HEK293 (cell line): Measurements from ENCODE around the gene ASB16.

ENCODE experiments used
- CTCF ChIA-PET: fragments of 350-600 bp; formaldehyde crosslinking; extraction: SDS; loops from one replicate; lab custom pipeline; 2021; ENCODE audit warnings: antibody characterized with exemption; lab: Yijun Ruan, JAX
- POLR2A ChIA-PET: fragments of 300-600 bp; formaldehyde crosslinking; extraction: SDS; loops from one replicate; lab custom pipeline; 2020; ENCODE audit warnings: antibody characterized with exemption, inconsistent platforms; lab: Yijun Ruan, JAX
- H3K27ac ChIP-seq: fragments of 200-500 bp; sonication (Bioruptor generic); 2 replicates; pipeline ENCODE4 v1.5.1; 2014; ENCODE audit warnings: low read depth, low read length, control low read depth, inconsistent platforms; ENCODE audit errors: extremely low read depth
- H3K36me3 ChIP-seq, 2 experiments: fragments of 200-500 bp in 1 of 2; sonication (Bioruptor generic) in 1 of 2; 1 replicate in 1 of 2; 2 replicates in 1 of 2; pipeline ENCODE4 v1.5.1; 2014 to 2017; ENCODE audit warnings: inconsistent platforms in 2 of 2, low read length in 2 of 2; ENCODE audit not compliant: control insufficient read depth in 2 of 2, insufficient read depth in 1 of 2
- H3K4me1 ChIP-seq: fragments of 200-500 bp; sonication (Bioruptor generic); 2 replicates; pipeline ENCODE4 v1.5.1; 2014; ENCODE audit warnings: mild to moderate bottlenecking, low read length, inconsistent platforms; ENCODE audit not compliant: control insufficient read depth, insufficient read depth
- H3K4me3 ChIP-seq: 2 replicates; pipeline ENCODE4 v1.5.1; 2011; ENCODE audit warnings: low read depth, mild to moderate bottlenecking, control low read depth, low read length, moderate library complexity
- H3K9me3 ChIP-seq: fragments of 200-500 bp; sonication (Bioruptor generic); 2 replicates; pipeline ENCODE4 v1.5.1; 2014; ENCODE audit warnings: low read depth, low read length, inconsistent platforms; ENCODE audit not compliant: control insufficient read depth, insufficient read depth
- BCL11B ChIP-seq: fragments of 450-650 bp; formaldehyde crosslinking; IDR thresholded peaks from 2 replicates; pipeline ENCODE4 v1.5.1; 2016; ENCODE audit warnings: low read depth, missing biosample characterization, missing genetic modification characterization
- KLF1 ChIP-seq: fragments of 450-650 bp; formaldehyde crosslinking; IDR thresholded peaks from 2 replicates; pipeline ENCODE4 v1.5.1; 2016; ENCODE audit warnings: missing biosample characterization, missing genetic modification characterization
- KLF16 ChIP-seq: fragments of 450-650 bp; formaldehyde crosslinking; IDR thresholded peaks from 2 replicates; pipeline ENCODE4 v1.5.1; 2017; ENCODE audit warnings: missing biosample characterization, missing genetic modification characterization
- MZF1 ChIP-seq: fragments of 450-650 bp; formaldehyde crosslinking; IDR thresholded peaks from 2 replicates; pipeline ENCODE4 v1.5.1; 2017; ENCODE audit warnings: missing biosample characterization, missing genetic modification characterization, borderline replicate concordance
- PRDM1 ChIP-seq: fragments of 450-650 bp; formaldehyde crosslinking; IDR thresholded peaks from 2 replicates; pipeline ENCODE4; 2016; ENCODE audit warnings: missing biosample characterization, missing genetic modification characterization
- SP3 ChIP-seq: fragments of 450-650 bp; formaldehyde crosslinking; IDR thresholded peaks from 2 replicates; pipeline ENCODE4 v1.5.1; 2016; ENCODE audit warnings: missing biosample characterization, missing genetic modification characterization
- WT1 ChIP-seq: fragments of 450-650 bp; formaldehyde crosslinking; IDR thresholded peaks from 2 replicates; pipeline ENCODE4 v1.5.1; 2016; ENCODE audit warnings: missing biosample characterization, missing genetic modification characterization
- ZBTB1 ChIP-seq: fragments of 450-650 bp; formaldehyde crosslinking; IDR thresholded peaks from 2 replicates; pipeline ENCODE4 v1.5.1; 2016; ENCODE audit warnings: missing biosample characterization, missing genetic modification characterization
- ZBTB20 ChIP-seq: fragments of 450-650 bp; formaldehyde crosslinking; IDR thresholded peaks from 2 replicates; pipeline ENCODE4 v1.5.1; 2016; ENCODE audit warnings: missing biosample characterization, missing genetic modification characterization
- ZBTB8A ChIP-seq: fragments of 450-650 bp; formaldehyde crosslinking; IDR thresholded peaks from 2 replicates; pipeline ENCODE4 v1.5.1; 2016; ENCODE audit warnings: missing biosample characterization, missing genetic modification characterization
- ZNF169 ChIP-seq: fragments of 450-650 bp; formaldehyde crosslinking; IDR thresholded peaks from 2 replicates; pipeline ENCODE4 v1.5.1; 2016; ENCODE audit warnings: missing biosample characterization, missing genetic modification characterization
- ZNF221 ChIP-seq: fragments of 450-650 bp; formaldehyde crosslinking; IDR thresholded peaks from 2 replicates; pipeline ENCODE4 v1.5.1; 2017; ENCODE audit warnings: missing biosample characterization, missing genetic modification characterization, borderline replicate concordance
- ZNF239 ChIP-seq: fragments of 450-650 bp; formaldehyde crosslinking; IDR thresholded peaks from 2 replicates; pipeline ENCODE4 v1.5.1; 2016; ENCODE audit warnings: missing biosample characterization, missing genetic modification characterization
- ZNF248 ChIP-seq: fragments of 450-650 bp; formaldehyde crosslinking; IDR thresholded peaks from 2 replicates; pipeline ENCODE4 v1.5.1; 2017; ENCODE audit warnings: missing biosample characterization, missing genetic modification characterization
- ZNF274 ChIP-seq, 2 experiments: fragments of 200-500 bp in 1 of 2; fragments of 450-650 bp in 1 of 2; sonication (Bioruptor generic) in 1 of 2; formaldehyde crosslinking in 1 of 2; IDR thresholded peaks; 2 replicates each; pipeline versions ENCODE4 v1.5.1 to v1.6.1; 2014 to 2016; ENCODE audit warnings: borderline replicate concordance in 1 of 2, inconsistent platforms in 1 of 2, low read length in 1 of 2, missing biosample characterization in 1 of 2, missing genetic modification characterization in 1 of 2
- ZNF341 ChIP-seq: fragments of 450-650 bp; formaldehyde crosslinking; IDR thresholded peaks from 2 replicates; pipeline ENCODE4; 2016; ENCODE audit warnings: low read depth, missing biosample characterization, missing genetic modification characterization
- ZNF394 ChIP-seq: fragments of 450-650 bp; formaldehyde crosslinking; IDR thresholded peaks from 2 replicates; pipeline ENCODE4 v1.5.1; 2016; ENCODE audit warnings: missing biosample characterization, missing genetic modification characterization, mild to moderate bottlenecking, moderate library complexity, borderline replicate concordance
- ZNF544 ChIP-seq: fragments of 450-650 bp; formaldehyde crosslinking; IDR thresholded peaks from 2 replicates; pipeline ENCODE4 v1.5.0; 2017; ENCODE audit warnings: missing biosample characterization, missing genetic modification characterization
- ZNF558 ChIP-seq: fragments of 450-650 bp; formaldehyde crosslinking; IDR thresholded peaks from 2 replicates; pipeline ENCODE4 v1.5.1; 2016; ENCODE audit warnings: missing biosample characterization, missing genetic modification characterization
- ZNF596 ChIP-seq: fragments of 450-650 bp; IDR thresholded peaks from 2 replicates; pipeline ENCODE4 v1.5.0; 2018; ENCODE audit warnings: missing biosample characterization, mild to moderate bottlenecking, missing genetic modification characterization, moderate library complexity
- ZNF629 ChIP-seq: fragments of 450-650 bp; formaldehyde crosslinking; IDR thresholded peaks from 2 replicates; pipeline ENCODE4 v1.5.1; 2017; ENCODE audit warnings: missing biosample characterization, missing genetic modification characterization
- ZNF654 ChIP-seq: fragments of 450-650 bp; formaldehyde crosslinking; IDR thresholded peaks from 2 replicates; pipeline ENCODE4 v1.5.1; 2016; ENCODE audit warnings: low read depth, missing biosample characterization, missing genetic modification characterization
- ZNF785 ChIP-seq: fragments of 450-650 bp; formaldehyde crosslinking; IDR thresholded peaks from 2 replicates; pipeline ENCODE4 v1.5.1; 2016; ENCODE audit warnings: missing biosample characterization, missing genetic modification characterization
- ZNF837 ChIP-seq: fragments of 450-650 bp; formaldehyde crosslinking; IDR thresholded peaks from 2 replicates; pipeline ENCODE4 v1.5.1; 2016; ENCODE audit warnings: missing biosample characterization, missing genetic modification characterization
- TF ChIP-seq, protein P1 (sequence below): fragments of 450-650 bp; formaldehyde crosslinking; IDR thresholded peaks from 2 replicates; pipeline ENCODE4 v1.5.1; 2016; ENCODE audit warnings: missing biosample characterization, missing genetic modification characterization
- TF ChIP-seq, protein P2 (sequence below): fragments of 450-650 bp; formaldehyde crosslinking; IDR thresholded peaks from 2 replicates; pipeline ENCODE4 v1.5.1; 2016; ENCODE audit warnings: missing biosample characterization, missing genetic modification characterization
- TF ChIP-seq, protein P3 (sequence below): fragments of 450-650 bp; formaldehyde crosslinking; IDR thresholded peaks from 2 replicates; pipeline ENCODE4 v1.5.1; 2017; ENCODE audit warnings: missing biosample characterization, missing genetic modification characterization
- TF ChIP-seq, protein P4 (sequence below): fragments of 450-650 bp; formaldehyde crosslinking; IDR thresholded peaks from 2 replicates; pipeline ENCODE4 v1.5.1; 2017; ENCODE audit warnings: missing biosample characterization, missing genetic modification characterization

Gene ASB16

DNA sequence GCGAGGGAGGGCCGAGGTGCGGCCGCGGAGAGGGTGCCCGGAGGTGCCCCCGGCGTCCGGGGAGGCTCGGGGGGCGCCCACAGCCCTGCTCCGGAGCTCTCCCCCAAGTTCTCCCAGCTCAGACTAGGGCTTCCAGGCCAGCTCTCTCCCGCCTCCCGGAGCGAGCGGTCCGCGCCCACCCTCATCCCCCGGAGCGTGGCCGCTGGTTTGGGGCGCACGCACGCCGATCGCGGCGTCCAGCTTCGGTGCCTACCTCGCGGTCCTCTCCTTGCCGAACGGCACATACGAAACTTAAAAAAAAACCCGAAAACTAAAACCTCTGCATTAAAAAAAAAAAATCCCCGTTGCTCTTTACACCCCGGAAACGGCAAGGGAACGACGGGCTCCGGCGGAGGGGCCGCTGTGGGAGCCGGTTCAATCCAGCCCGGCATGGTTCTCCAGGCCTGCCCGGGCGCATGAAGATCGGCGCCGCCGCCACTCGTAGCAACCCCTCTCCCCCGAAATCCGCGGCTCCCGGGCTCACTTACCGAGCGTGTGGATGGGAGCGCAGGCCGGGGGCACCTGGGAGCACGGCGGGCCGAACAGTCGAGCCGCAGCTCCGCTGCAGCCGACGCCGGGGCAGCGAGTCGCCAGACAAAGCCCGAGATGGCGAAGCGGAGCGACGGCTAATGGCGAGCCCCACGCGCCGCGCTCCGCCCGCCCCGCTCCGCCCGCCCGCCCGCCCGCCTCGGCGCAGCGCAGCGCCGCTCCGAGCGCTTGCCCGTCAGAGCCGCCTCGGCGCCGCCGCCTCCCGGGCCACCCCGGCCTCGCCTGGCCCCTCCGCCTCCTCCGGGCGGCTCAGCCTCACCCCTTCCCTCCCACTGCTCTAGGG is 49.9 kb downstream of the ASB16 start (continued):
- TF ChIP-seq, protein P1, sequence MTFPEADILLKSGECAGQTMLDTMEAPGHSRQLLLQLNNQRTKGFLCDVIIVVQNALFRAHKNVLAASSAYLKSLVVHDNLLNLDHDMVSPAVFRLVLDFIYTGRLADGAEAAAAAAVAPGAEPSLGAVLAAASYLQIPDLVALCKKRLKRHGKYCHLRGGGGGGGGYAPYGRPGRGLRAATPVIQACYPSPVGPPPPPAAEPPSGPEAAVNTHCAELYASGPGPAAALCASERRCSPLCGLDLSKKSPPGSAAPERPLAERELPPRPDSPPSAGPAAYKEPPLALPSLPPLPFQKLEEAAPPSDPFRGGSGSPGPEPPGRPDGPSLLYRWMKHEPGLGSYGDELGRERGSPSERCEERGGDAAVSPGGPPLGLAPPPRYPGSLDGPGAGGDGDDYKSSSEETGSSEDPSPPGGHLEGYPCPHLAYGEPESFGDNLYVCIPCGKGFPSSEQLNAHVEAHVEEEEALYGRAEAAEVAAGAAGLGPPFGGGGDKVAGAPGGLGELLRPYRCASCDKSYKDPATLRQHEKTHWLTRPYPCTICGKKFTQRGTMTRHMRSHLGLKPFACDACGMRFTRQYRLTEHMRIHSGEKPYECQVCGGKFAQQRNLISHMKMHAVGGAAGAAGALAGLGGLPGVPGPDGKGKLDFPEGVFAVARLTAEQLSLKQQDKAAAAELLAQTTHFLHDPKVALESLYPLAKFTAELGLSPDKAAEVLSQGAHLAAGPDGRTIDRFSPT: peak; percentile 17; the same call in 1 of the 2 replicates
- peak; percentile 23; the same call in 1 of the 2 replicates for TF ChIP-seq WT1 (tag by site-specific recombination)
- 0 out of 2 replicates have a peak, but pooled peaks have one; percentile 36 for TF ChIP-seq ZNF837 (tag by site-specific recombination)
- TF ChIP-seq, protein P2, sequence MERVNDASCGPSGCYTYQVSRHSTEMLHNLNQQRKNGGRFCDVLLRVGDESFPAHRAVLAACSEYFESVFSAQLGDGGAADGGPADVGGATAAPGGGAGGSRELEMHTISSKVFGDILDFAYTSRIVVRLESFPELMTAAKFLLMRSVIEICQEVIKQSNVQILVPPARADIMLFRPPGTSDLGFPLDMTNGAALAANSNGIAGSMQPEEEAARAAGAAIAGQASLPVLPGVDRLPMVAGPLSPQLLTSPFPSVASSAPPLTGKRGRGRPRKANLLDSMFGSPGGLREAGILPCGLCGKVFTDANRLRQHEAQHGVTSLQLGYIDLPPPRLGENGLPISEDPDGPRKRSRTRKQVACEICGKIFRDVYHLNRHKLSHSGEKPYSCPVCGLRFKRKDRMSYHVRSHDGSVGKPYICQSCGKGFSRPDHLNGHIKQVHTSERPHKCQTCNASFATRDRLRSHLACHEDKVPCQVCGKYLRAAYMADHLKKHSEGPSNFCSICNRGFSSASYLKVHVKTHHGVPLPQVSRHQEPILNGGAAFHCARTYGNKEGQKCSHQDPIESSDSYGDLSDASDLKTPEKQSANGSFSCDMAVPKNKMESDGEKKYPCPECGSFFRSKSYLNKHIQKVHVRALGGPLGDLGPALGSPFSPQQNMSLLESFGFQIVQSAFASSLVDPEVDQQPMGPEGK: peak; percentile 91
- no peak for TF ChIP-seq ZNF221 (tag by site-specific recombination)
- TF ChIP-seq ZNF169 (tag by site-specific recombination): no peak

DNA sequence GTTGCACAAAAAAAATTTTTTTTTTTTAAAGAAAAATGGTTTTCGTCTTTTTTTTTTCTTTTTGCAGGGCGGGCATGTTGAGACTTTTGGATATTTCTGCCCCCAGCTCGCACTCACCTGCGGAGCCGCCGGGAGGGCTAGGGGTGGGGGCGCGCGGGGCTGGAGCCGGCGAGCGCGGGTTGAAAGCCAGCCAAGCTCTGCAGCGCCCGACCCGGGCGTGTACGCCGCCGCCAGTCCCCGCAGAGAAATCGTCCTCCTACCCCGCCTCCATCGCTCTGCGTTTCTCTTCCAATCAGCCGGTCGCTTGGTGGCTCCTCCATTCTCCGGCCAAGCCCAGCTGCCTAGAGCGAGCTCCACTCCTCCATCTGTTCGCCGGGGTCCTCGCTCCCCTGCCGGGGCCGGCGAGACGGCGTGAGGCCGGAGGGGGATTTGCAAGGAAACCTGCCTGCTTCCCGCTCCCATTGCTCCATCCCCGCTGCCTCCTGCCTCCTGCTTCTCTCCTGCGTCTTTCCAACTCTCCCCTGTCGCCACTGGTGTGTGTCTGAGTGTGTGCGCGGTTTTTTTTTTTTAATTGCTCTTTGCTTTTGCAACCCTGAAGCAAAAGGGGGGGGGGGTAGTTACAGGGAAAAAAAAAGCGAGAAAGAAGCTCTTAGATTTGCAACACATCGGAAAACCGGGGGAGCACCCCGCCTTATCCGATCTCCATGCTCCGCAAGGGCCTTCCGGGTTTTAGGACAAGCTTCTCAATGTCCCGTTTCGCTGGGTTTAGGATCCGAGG is 50.8 kb downstream of the ASB16 start:
- Histone ChIP-seq H3K4me1 (peaks cover 11% of the 10 kb centered on the region), H3K27ac (peak overlapping the region; percentile 100; the same call in 1 of the 2 replicates), H3K36me3 (peaks cover 0 to 12% of the 10 kb centered on the region in 2 experiments; a peak in 2 of 3 replicates), H3K4me3 (peak overlapping the region; percentile 79), H3K9me3 (no peaks in the 10 kb centered on the region)
- POLR2A ChIA-PET: interaction anchor here (0.6 to 3.4 kb wide), 32 partner anchors 9 to 487 kb away, joined by 3 to 38 read pairs (median 5); partner anchors contain the start of genes ATXN7L3, FAM171A2, FZD2 and RUNDC3A
- CTCF ChIA-PET: interaction anchor here (0.9 to 2.1 kb wide), 13 partner anchors 10 to 238 kb away, joined by 3 to 11 read pairs (median 4); partner anchors contain the start of gene TMUB2
- TF ChIP-seq ZNF544 (tag by site-specific recombination): no peak
- TF ChIP-seq KLF16 (tag by site-specific recombination): 0 out of 2 replicates have a peak, but pooled peaks have one; percentile 17
- no peak for TF ChIP-seq ZNF654 (tag by site-specific recombination)
- peak; percentile 80 for TF ChIP-seq ZBTB20 (tag by site-specific recombination)
- TF ChIP-seq BCL11B (tag by site-specific recombination): peak; percentile 49; the same call in 1 of the 2 replicates
- TF ChIP-seq ZNF785 (tag by site-specific recombination): no peak
- peak; percentile 34 for TF ChIP-seq ZNF629
- TF ChIP-seq, protein P3, sequence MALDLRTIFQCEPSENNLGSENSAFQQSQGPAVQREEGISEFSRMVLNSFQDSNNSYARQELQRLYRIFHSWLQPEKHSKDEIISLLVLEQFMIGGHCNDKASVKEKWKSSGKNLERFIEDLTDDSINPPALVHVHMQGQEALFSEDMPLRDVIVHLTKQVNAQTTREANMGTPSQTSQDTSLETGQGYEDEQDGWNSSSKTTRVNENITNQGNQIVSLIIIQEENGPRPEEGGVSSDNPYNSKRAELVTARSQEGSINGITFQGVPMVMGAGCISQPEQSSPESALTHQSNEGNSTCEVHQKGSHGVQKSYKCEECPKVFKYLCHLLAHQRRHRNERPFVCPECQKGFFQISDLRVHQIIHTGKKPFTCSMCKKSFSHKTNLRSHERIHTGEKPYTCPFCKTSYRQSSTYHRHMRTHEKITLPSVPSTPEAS (tag by site-specific recombination): peak; percentile 48
- TF ChIP-seq ZNF274 (IDR thresholded peaks at IDR 0.05; ENCODE audit: low read length): no peak
- no peak for TF ChIP-seq ZNF274 (tag by site-specific recombination; IDR thresholded peaks at IDR 0.05; ENCODE audit: borderline replicate concordance)
- peak; percentile 63 for TF ChIP-seq SP3
- no peak for TF ChIP-seq ZNF248
- TF ChIP-seq KLF1 (tag by site-specific recombination): 0 out of 2 replicates have a peak, but pooled peaks have one; percentile 15
- TF ChIP-seq MZF1 (tag by site-specific recombination): peak; percentile 74; the same call in 1 of the 2 replicates
- peak; percentile 73; the same call in 1 of the 2 replicates for TF ChIP-seq ZNF394
- TF ChIP-seq ZBTB8A: peak; percentile 66; the same call in 1 of the 2 replicates
- no peak for TF ChIP-seq ZNF239
- TF ChIP-seq ZNF596 (tag by site-specific recombination): peak; percentile 64; the same call in 1 of the 2 replicates
- TF ChIP-seq PRDM1 (tag by site-specific recombination): peak; percentile 63
- TF ChIP-seq ZBTB1 (tag by site-specific recombination): no peak
- TF ChIP-seq ZNF341 (tag by site-specific recombination): peak; percentile 44
- TF ChIP-seq, protein P4, sequence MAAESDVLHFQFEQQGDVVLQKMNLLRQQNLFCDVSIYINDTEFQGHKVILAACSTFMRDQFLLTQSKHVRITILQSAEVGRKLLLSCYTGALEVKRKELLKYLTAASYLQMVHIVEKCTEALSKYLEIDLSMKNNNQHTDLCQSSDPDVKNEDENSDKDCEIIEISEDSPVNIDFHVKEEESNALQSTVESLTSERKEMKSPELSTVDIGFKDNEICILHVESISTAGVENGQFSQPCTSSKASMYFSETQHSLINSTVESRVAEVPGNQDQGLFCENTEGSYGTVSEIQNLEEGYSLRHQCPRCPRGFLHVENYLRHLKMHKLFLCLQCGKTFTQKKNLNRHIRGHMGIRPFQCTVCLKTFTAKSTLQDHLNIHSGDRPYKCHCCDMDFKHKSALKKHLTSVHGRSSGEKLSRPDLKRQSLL: peak; percentile 97
- TF ChIP-seq ZNF558 (tag by site-specific recombination): no peak
